T-helper 2 cell treated with Interferon-gamma antibody and Interleukin-4, amounts not matched to agents 5 μg/mL and 100 μg/mL, for 36 hours (primary cell): Measurements from ENCODE around the gene GMEB2.
"Not testable (repeated sequence)": the region's sequence is repeated elsewhere in the genome, so short reads cannot be mapped to it uniquely, and the experiment has no call there.

ENCODE experiments used
- DNase-seq: peaks from one replicate; pipeline ENCODE4 v3.0.0; 2021; ENCODE audit warnings: low spot score
- H3K27ac Mint-ChIP-seq: one replicate; pipeline ENCODE4 v1.8.0; 2021; ENCODE audit warnings: mild to moderate bottlenecking, mixed read lengths
- H3K27me3 Mint-ChIP-seq: one replicate; pipeline ENCODE4 v1.8.0; 2021; ENCODE audit warnings: low read depth, mixed read lengths
- H3K36me3 Mint-ChIP-seq: one replicate; pipeline ENCODE4 v1.8.0; 2021; ENCODE audit warnings: low read depth, mixed read lengths
- H3K4me1 Mint-ChIP-seq: one replicate; pipeline ENCODE4 v1.8.0; 2021; ENCODE audit warnings: low read depth, mixed read lengths
- H3K4me3 Mint-ChIP-seq: one replicate; pipeline ENCODE4 v1.8.0; 2022; ENCODE audit warnings: mild to moderate bottlenecking, moderate library complexity, mixed read lengths
- H3K9me3 Mint-ChIP-seq: one replicate; pipeline ENCODE4 v1.8.0; 2021; ENCODE audit warnings: mixed read lengths

GMEB2 gene

GRCh38 chr20:63559485-63560332, 67.2 kb downstream of the GMEB2 start:
- not testable (repeated sequence) for H3K4me3 Mint-ChIP-seq, H3K36me3 Mint-ChIP-seq, H3K27ac Mint-ChIP-seq, H3K9me3 Mint-ChIP-seq, H3K4me1 Mint-ChIP-seq, H3K27me3 Mint-ChIP-seq, DNase-seq

GRCh38 chr20:63558804-63559484, 68.0 kb downstream of the GMEB2 start:
- Mint-ChIP-seq H3K4me1 (no peaks in the 10 kb centered on the region), H3K27me3 (no peaks in the 10 kb centered on the region), H3K9me3 (no peaks in the 10 kb centered on the region), H3K27ac (no peak overlapping the region), H3K36me3 (peaks cover 7% of the 10 kb centered on the region), H3K4me3 (no peak overlapping the region)
- DNase-seq, result no peak

- Mint-ChIP-seq H3K9me3 (no peaks in the 10 kb centered on the region), H3K27ac (no peak overlapping the region), H3K4me3 (no peak overlapping the region), H3K36me3 (peaks cover 7% of the 10 kb centered on the region), H3K4me1 (peaks cover 7% of the 10 kb centered on the region), H3K27me3 (peaks cover 7% of the 10 kb centered on the region)
- DNase-seq, result no peak
Observed at GRCh38 chr20:63557481-63557891, 69.4 kb downstream of the GMEB2 start.

GRCh38 chr20:63556873-63557478, 69.9 kb downstream of the GMEB2 start:
- Mint-ChIP-seq H3K36me3 (peaks cover 7% of the 10 kb centered on the region), H3K4me1 (peaks cover 12% of the 10 kb centered on the region), H3K4me3 (no peak overlapping the region), H3K9me3 (no peaks in the 10 kb centered on the region), H3K27me3 (peaks cover 8% of the 10 kb centered on the region), H3K27ac (no peak overlapping the region)
- no peak for DNase-seq

GRCh38 chr20:63555661-63556381, 71.1 kb downstream of the GMEB2 start:
- H3K4me1 Mint-ChIP-seq, result peaks cover 12% of the 10 kb centered on the region
- peaks cover 5% of the 10 kb centered on the region for H3K36me3 Mint-ChIP-seq
- H3K27me3 Mint-ChIP-seq, result peaks cover 11% of the 10 kb centered on the region
- H3K27ac Mint-ChIP-seq, result no peak overlapping the region
- no peak for DNase-seq
- H3K4me3 Mint-ChIP-seq, result no peak overlapping the region
- H3K9me3 Mint-ChIP-seq, result no peaks in the 10 kb centered on the region

GRCh38 chr20:63554361-63555278, 72.3 kb downstream of the GMEB2 start:
- DNase-seq, result no peak
- H3K27ac Mint-ChIP-seq, result no peak overlapping the region
- no peaks in the 10 kb centered on the region for H3K9me3 Mint-ChIP-seq
- peaks cover 2% of the 10 kb centered on the region for H3K36me3 Mint-ChIP-seq
- H3K27me3 Mint-ChIP-seq, result peaks cover 14% of the 10 kb centered on the region
- H3K4me3 Mint-ChIP-seq, result peak overlapping the region; percentile 43
- H3K4me1 Mint-ChIP-seq, result peaks cover 12% of the 10 kb centered on the region

- Mint-ChIP-seq H3K27ac (peak within 1 kb of the TSS; percentile 84), H3K4me1 (peaks cover 12% of the 10 kb centered on the region)
Observed at GRCh38 chr20:63553933-63554290, 73.0 kb downstream of the GMEB2 start, which contains the start of gene FNDC11. TSS of gene FNDC11 (plus strand) at chr20:63554159. CDS start at chr20:63555664, 1,505 bp downstream.

GRCh38 chr20:63553251-63553932, 73.5 kb downstream of the GMEB2 start:
- peak overlapping the region; percentile 73 for H3K4me3 Mint-ChIP-seq
- peak; percentile 80 for DNase-seq
- peaks cover 12% of the 10 kb centered on the region for H3K4me1 Mint-ChIP-seq

More at GRCh38 chr20:63553933-63554290, 73.0 kb downstream of the GMEB2 start, which contains the start of gene FNDC11:
- peak; percentile 49 for DNase-seq
- H3K4me3 Mint-ChIP-seq, result peak within 1 kb of the TSS; percentile 73
- no peaks in the 10 kb centered on the region for H3K9me3 Mint-ChIP-seq
- H3K27me3 Mint-ChIP-seq, result peaks cover 19% of the 10 kb centered on the region
- no peaks in the 10 kb centered on the region for H3K36me3 Mint-ChIP-seq

GRCh38 chr20:63552481-63553249, 74.2 kb downstream of the GMEB2 start:
- DNase-seq, result peak; percentile 48
- Mint-ChIP-seq H3K9me3 (no peaks in the 10 kb centered on the region), H3K36me3 (no peaks in the 10 kb centered on the region), H3K4me1 (peaks cover 12% of the 10 kb centered on the region), H3K27ac (peak overlapping the region; percentile 84), H3K4me3 (peak overlapping the region; percentile 73), H3K27me3 (peaks cover 19% of the 10 kb centered on the region)

More at GRCh38 chr20:63553251-63553932, 73.5 kb downstream of the GMEB2 start:
- H3K9me3 Mint-ChIP-seq, result no peaks in the 10 kb centered on the region
- H3K27ac Mint-ChIP-seq, result peak overlapping the region; percentile 84
- peaks cover 19% of the 10 kb centered on the region for H3K27me3 Mint-ChIP-seq
- no peaks in the 10 kb centered on the region for H3K36me3 Mint-ChIP-seq

GRCh38 chr20:63551068-63551467, 75.8 kb downstream of the GMEB2 start:
- Mint-ChIP-seq H3K27me3 (peaks cover 22% of the 10 kb centered on the region), H3K36me3 (no peaks in the 10 kb centered on the region), H3K9me3 (no peaks in the 10 kb centered on the region), H3K4me3 (no peak overlapping the region), H3K4me1 (peaks cover 12% of the 10 kb centered on the region), H3K27ac (no peak overlapping the region)
- no peak for DNase-seq

GRCh38 chr20:63549679-63550282, 77.1 kb downstream of the GMEB2 start:
- Mint-ChIP-seq H3K27me3 (peaks cover 22% of the 10 kb centered on the region), H3K4me1 (peaks cover 12% of the 10 kb centered on the region), H3K27ac (no peak overlapping the region), H3K4me3 (no peak overlapping the region), H3K36me3 (no peaks in the 10 kb centered on the region), H3K9me3 (no peaks in the 10 kb centered on the region)
- no peak for DNase-seq
